ENCODE data around the gene DKK2. TPM values are rescaled to one million over a fixed set of nuclear protein-coding genes. Genes with fewer than 3 reads are reported as not detected.

The DKK2 gene
- total RNA-seq, 1 donor: 0.27 TPM

GRCh38 chr4:106978046-106978774, 57.9 kb downstream of the DKK2 start:
- TF ChIP-seq, protein P1, sequence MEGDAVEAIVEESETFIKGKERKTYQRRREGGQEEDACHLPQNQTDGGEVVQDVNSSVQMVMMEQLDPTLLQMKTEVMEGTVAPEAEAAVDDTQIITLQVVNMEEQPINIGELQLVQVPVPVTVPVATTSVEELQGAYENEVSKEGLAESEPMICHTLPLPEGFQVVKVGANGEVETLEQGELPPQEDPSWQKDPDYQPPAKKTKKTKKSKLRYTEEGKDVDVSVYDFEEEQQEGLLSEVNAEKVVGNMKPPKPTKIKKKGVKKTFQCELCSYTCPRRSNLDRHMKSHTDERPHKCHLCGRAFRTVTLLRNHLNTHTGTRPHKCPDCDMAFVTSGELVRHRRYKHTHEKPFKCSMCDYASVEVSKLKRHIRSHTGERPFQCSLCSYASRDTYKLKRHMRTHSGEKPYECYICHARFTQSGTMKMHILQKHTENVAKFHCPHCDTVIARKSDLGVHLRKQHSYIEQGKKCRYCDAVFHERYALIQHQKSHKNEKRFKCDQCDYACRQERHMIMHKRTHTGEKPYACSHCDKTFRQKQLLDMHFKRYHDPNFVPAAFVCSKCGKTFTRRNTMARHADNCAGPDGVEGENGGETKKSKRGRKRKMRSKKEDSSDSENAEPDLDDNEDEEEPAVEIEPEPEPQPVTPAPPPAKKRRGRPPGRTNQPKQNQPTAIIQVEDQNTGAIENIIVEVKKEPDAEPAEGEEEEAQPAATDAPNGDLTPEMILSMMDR (IDR thresholded peaks at IDR 0.05; ENCODE audit: insufficient read depth, low read length): no peak
- no peak for DNase-seq (ENCODE audit: low read depth)
- H3K4me3 ChIP-seq (ENCODE audit: low read depth, low read length): no peak overlapping the region

GRCh38 chr4:106971636-106972035, 64.5 kb downstream of the DKK2 start:
- TF ChIP-seq, protein P1 (IDR thresholded peaks at IDR 0.05; ENCODE audit: insufficient read depth, low read length): no peak
- DNase-seq (ENCODE audit: low read depth): no peak

GRCh38 chr4:106967892-106968291, 68.2 kb downstream of the DKK2 start:
- no peak for DNase-seq (ENCODE audit: low read depth)
- TF ChIP-seq, protein P1 (IDR thresholded peaks at IDR 0.05; ENCODE audit: insufficient read depth, low read length): no peak
- H3K4me3 ChIP-seq (ENCODE audit: low read depth, low read length): no peak overlapping the region

More at GRCh38 chr4:106971636-106972035, 64.5 kb downstream of the DKK2 start:
- no peak overlapping the region for H3K4me3 ChIP-seq (ENCODE audit: low read depth, low read length)

- no peak for DNase-seq (ENCODE audit: low read depth)
- no peak overlapping the region for H3K4me3 ChIP-seq (ENCODE audit: low read depth, low read length)
- TF ChIP-seq, protein P1 (IDR thresholded peaks at IDR 0.05; ENCODE audit: insufficient read depth, low read length): no peak
Measured at GRCh38 chr4:106953036-106953705, 82.9 kb downstream of the DKK2 start.

- DNase-seq (ENCODE audit: low read depth): no peak
- TF ChIP-seq, protein P1 (IDR thresholded peaks at IDR 0.05; ENCODE audit: insufficient read depth, low read length): no peak
- H3K4me3 ChIP-seq (ENCODE audit: low read depth, low read length): no peak overlapping the region
Measured at GRCh38 chr4:106951891-106952290, 84.2 kb downstream of the DKK2 start.

DNA sequence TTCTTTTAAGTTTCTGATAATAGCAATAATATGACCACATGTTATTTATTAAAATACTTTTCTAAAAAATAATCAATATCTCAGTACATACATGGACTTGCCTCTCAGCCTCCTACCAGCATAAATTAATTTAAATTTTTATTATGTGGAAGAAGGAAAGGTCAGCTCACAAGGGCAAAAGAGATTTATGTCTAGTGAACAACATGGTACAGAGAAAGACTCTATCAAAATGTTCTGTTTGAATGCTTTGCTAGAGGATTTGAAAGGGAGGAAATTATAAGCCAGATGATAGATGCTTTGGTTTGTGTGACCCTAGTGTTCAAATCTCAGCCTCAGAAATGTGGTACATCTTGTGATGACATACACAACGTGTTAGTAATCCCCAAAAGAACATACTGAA, 94.3 kb downstream of the DKK2 start:
- H3K4me3 ChIP-seq (ENCODE audit: low read depth, low read length): no peak overlapping the region
- no peak for DNase-seq (ENCODE audit: low read depth)
- TF ChIP-seq, protein P1 (IDR thresholded peaks at IDR 0.05; ENCODE audit: insufficient read depth, low read length): no peak

Measured in fibroblast of the aortic adventitia (primary cell).